ENCODE data around the gene SELENON.

Gene SELENON

DNA sequence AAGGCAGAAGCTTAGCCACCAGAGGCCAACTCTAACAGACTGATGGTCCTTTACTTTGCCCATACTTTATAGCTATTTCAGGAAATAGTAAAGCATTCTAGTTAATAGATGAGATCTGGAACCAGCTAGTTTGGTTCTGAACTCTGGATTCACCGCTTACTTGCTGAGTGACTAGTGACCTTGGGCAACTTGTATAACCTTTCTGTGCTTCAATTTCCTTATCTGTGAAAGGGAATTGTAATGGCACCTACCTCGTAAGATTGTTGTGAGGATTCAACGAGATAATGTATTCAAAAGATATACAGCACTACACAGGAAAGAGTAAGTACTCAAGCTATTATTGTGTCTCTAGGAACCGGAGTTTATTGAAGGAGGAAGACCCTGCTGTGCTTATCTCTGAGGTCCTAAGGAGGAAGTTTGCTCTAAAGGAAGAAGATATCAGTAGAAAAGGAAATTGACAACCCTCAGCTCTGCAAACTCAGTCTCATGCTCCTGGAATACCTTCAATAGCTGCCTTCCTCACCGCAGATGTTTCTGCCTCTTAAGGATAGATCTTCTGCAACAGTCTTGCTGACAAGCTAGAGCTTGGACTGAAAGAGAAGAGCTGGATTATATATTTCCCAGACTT is 31.7 kb downstream of the SELENON start:
- no peak overlapping the region for H3K27ac ChIP-seq
- peaks cover 69% of the 10 kb centered on the region for H3K36me3 ChIP-seq (replicated peaks)
- TF ChIP-seq, protein P1, sequence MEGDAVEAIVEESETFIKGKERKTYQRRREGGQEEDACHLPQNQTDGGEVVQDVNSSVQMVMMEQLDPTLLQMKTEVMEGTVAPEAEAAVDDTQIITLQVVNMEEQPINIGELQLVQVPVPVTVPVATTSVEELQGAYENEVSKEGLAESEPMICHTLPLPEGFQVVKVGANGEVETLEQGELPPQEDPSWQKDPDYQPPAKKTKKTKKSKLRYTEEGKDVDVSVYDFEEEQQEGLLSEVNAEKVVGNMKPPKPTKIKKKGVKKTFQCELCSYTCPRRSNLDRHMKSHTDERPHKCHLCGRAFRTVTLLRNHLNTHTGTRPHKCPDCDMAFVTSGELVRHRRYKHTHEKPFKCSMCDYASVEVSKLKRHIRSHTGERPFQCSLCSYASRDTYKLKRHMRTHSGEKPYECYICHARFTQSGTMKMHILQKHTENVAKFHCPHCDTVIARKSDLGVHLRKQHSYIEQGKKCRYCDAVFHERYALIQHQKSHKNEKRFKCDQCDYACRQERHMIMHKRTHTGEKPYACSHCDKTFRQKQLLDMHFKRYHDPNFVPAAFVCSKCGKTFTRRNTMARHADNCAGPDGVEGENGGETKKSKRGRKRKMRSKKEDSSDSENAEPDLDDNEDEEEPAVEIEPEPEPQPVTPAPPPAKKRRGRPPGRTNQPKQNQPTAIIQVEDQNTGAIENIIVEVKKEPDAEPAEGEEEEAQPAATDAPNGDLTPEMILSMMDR (IDR thresholded peaks at IDR 0.05; ENCODE audit: low read depth, low read length, missing control alignments), result no peak
- in situ Hi-C loops (cut with HindIII; ENCODE audit: low pct_ligation_motif_present, low sequenced_read_pairs), result no loop called here
- DNase-seq, result no peak
- H3K27me3 ChIP-seq (replicated peaks), result no peaks in the 10 kb centered on the region
- no peak overlapping the region for H3K4me3 ChIP-seq (ENCODE audit: low read depth, low read length)

- Histone ChIP-seq H3K36me3 (replicated peaks) (peaks cover 61% of the 10 kb centered on the region), H3K27me3 (replicated peaks) (no peaks in the 10 kb centered on the region), H3K27ac (no peak overlapping the region), H3K4me3 (ENCODE audit: low read depth, low read length) (no peak overlapping the region)
- no peak for DNase-seq
- in situ Hi-C loops (cut with HindIII; ENCODE audit: low pct_ligation_motif_present, low sequenced_read_pairs), result no loop called here
- TF ChIP-seq, protein P1 (IDR thresholded peaks at IDR 0.05; ENCODE audit: low read depth, low read length, missing control alignments), result no peak
Observed at GRCh38 chr1:25832336-25833037, 32.5 kb downstream of the SELENON start.

- peaks cover 54% of the 10 kb centered on the region for H3K36me3 ChIP-seq (replicated peaks)
- H3K27ac ChIP-seq, result no peak overlapping the region
- no peak overlapping the region for H3K4me3 ChIP-seq (ENCODE audit: low read depth, low read length)
- TF ChIP-seq, protein P1 (IDR thresholded peaks at IDR 0.05; ENCODE audit: low read depth, low read length, missing control alignments), result no peak
- in situ Hi-C loops (cut with HindIII; ENCODE audit: low pct_ligation_motif_present, low sequenced_read_pairs), result no loop called here
- no peak for DNase-seq
- H3K27me3 ChIP-seq (replicated peaks), result no peaks in the 10 kb centered on the region
Observed at GRCh38 chr1:25833158-25833557, 33.2 kb downstream of the SELENON start.

DNA sequence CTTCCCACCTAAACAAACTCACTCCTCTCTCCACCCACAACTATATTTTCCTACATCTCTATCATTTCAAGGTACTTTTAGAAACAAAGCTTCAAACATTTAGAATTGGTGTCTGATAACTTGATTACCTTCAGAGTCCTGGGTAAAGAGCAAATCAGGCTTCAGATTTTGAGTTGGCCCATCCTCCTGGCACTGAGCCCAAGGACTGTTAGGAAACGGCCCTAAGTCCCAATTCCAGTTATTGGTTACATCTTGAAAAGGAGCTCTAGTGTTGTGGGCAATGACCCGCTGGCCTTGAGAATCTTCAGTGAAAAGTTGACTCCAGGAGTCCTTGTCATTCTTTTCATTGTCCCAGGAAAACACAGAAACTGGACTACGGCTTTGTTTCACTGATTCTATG is 34.9 kb downstream of the SELENON start:
- H3K36me3 ChIP-seq (replicated peaks), result peaks cover 44% of the 10 kb centered on the region
- TF ChIP-seq, protein P1 (IDR thresholded peaks at IDR 0.05; ENCODE audit: low read depth, low read length, missing control alignments), result no peak
- in situ Hi-C loops (cut with HindIII; ENCODE audit: low pct_ligation_motif_present, low sequenced_read_pairs), result no loop called here
- no peaks in the 10 kb centered on the region for H3K27me3 ChIP-seq (replicated peaks)
- H3K4me3 ChIP-seq (ENCODE audit: low read depth, low read length), result no peak overlapping the region
- no peak for DNase-seq
- no peak overlapping the region for H3K27ac ChIP-seq

- in situ Hi-C loops (cut with HindIII; ENCODE audit: low pct_ligation_motif_present, low sequenced_read_pairs), result no loop called here
- Histone ChIP-seq H3K36me3 (replicated peaks) (peaks cover 26% of the 10 kb centered on the region), H3K27ac (no peak overlapping the region), H3K4me3 (ENCODE audit: low read depth, low read length) (no peak overlapping the region), H3K27me3 (replicated peaks) (no peaks in the 10 kb centered on the region)
- DNase-seq, result no peak
- TF ChIP-seq, protein P1 (IDR thresholded peaks at IDR 0.05; ENCODE audit: low read depth, low read length, missing control alignments), result no peak
Observed at GRCh38 chr1:25836695-25837094, 36.7 kb downstream of the SELENON start.

Measured in brain microvascular endothelial cell (primary cell).